Esophagus muscularis mucosa (tissue), 4 donors: ENCODE results near the gene ZBTB44.

Experiments used
- CTCF ChIP-seq, 3 experiments: fragments of 200-600 bp in 2 of 3; fragments of 450-650 bp in 1 of 3; sonication (generic) in 2 of 3; IDR thresholded peaks; one replicate each; pipeline ENCODE4 v1.5.1; 2017 to 2019; ENCODE audit warnings: antibody characterized with exemption in 3 of 3, mild to moderate bottlenecking in 2 of 3, moderate library complexity in 1 of 3
- EP300 ChIP-seq: sonication (generic); formaldehyde crosslinking; IDR thresholded peaks from one replicate; pipeline ENCODE4 v1.6.1; 2017; ENCODE audit warnings: antibody characterized with exemption
- POLR2A ChIP-seq: fragments of 450-650 bp; IDR thresholded peaks from one replicate; pipeline ENCODE4 v1.6.1; 2017; ENCODE audit warnings: antibody characterized with exemption, moderate library complexity, mild to moderate bottlenecking, low read depth
- POLR2AphosphoS5 ChIP-seq, 2 donors: sonication (generic); formaldehyde crosslinking; IDR thresholded peaks; one replicate each; pipeline ENCODE4 v1.6.1; 2017; ENCODE audit warnings: antibody characterized with exemption in 2 of 2

- no peak for TF ChIP-seq POLR2A
- no peak for TF ChIP-seq EP300
- no peak for TF ChIP-seq POLR2AphosphoS5 (IDR thresholded peaks at IDR 0.05)
- TF ChIP-seq CTCF (IDR thresholded peaks at IDR 0.05), result no peak
These were observed 80.4 kb downstream of the ZBTB44 start for GRCh38 chr11:130234315-130234714.
